GM10266 (cell line): ENCODE measurements around the gene SAC3D1.

Experiments used
- DNase-seq: peaks from one replicate; pipeline ENCODE4 v3.0.0; 2012; ENCODE audit errors: extremely low spot score
- TF ChIP-seq, protein P1 (sequence below): IDR thresholded peaks from 2 replicates; pipeline ENCODE4 v1.5.1; 2012; ENCODE audit warnings: mild to moderate bottlenecking, low read depth; ENCODE audit not compliant: control insufficient read depth, insufficient read depth; ENCODE audit errors: missing control alignments

Gene SAC3D1

DNA sequence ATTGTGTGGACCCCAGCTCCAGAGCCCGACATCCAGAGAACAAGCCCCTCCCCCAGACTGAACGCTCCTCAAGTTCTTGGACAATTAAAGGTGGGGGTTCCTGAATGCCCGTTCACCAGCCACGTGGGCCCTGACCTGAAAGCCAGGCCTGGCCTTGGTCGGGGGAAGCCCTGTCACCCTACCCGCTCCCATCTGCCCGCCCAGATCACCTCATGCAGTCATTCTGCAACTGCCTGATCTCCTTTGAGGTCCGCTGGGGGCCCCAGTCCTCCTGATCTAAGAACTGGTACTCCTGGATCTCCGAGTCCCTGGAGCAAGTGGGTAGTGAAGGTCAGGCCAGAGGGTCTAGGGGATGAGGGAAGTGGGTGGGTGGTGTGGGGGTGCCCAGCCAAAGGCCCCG, 26.4 kb downstream of the SAC3D1 start:
- DNase-seq: peak; percentile 50
- TF ChIP-seq, protein P1, sequence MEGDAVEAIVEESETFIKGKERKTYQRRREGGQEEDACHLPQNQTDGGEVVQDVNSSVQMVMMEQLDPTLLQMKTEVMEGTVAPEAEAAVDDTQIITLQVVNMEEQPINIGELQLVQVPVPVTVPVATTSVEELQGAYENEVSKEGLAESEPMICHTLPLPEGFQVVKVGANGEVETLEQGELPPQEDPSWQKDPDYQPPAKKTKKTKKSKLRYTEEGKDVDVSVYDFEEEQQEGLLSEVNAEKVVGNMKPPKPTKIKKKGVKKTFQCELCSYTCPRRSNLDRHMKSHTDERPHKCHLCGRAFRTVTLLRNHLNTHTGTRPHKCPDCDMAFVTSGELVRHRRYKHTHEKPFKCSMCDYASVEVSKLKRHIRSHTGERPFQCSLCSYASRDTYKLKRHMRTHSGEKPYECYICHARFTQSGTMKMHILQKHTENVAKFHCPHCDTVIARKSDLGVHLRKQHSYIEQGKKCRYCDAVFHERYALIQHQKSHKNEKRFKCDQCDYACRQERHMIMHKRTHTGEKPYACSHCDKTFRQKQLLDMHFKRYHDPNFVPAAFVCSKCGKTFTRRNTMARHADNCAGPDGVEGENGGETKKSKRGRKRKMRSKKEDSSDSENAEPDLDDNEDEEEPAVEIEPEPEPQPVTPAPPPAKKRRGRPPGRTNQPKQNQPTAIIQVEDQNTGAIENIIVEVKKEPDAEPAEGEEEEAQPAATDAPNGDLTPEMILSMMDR: no peak

DNA sequence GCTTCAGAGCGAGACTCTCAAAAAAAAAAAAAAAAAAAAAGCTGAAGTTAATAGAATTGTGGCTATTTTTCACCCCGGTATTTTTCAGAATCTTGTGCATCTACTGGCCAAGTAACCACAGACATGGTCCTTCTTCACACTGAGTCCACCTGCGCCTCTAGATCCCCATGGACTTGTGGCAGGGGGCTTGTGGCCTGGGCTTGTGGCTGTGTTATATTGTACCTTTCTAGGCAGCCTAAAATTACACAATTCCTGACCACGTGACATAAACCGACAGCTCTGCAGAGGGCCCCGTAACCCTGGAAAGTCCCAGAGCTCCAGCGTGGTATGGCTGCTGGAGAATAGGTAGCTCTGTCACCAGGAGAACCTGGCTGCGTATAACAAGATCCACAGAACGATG, 28.2 kb downstream of the SAC3D1 start:
- TF ChIP-seq, protein P1: no peak
- no peak for DNase-seq

DNA sequence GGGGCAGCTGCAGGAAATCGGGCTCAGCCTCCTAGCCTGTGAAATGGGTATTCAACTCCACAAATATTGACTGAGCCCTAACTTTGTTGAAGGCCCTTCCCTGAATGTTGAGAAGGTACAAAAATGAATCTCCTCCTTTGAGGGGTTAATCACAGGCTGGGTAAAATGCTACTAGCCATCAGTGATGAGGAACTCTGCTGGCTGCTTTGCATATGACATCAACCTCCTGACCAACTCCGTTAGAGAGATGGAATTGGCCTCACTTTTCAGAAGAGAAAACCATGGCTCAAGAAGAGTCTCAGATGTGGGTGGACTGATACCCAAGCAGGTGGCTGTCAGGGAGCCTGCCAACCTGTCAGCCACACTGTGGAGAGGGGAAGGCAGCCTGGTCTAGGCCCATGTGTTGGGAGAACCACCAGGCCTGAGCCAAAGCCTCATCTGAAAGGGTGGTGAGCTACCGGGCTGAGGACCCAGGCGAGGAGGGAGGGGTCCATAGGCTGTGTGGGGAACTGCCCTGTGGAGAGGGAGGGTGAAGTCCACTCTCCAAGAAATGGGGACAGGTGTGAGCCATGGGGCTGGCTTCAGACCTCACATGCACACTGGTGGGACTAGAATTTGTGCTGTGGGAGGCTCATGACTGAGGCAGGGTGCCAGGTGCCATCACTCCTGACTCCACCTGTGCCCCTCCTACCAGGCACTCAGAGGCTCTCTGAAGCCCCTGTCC, 31.1 kb downstream of the SAC3D1 start:
- DNase-seq: peak; percentile 52
- TF ChIP-seq, protein P1: no peak

DNA sequence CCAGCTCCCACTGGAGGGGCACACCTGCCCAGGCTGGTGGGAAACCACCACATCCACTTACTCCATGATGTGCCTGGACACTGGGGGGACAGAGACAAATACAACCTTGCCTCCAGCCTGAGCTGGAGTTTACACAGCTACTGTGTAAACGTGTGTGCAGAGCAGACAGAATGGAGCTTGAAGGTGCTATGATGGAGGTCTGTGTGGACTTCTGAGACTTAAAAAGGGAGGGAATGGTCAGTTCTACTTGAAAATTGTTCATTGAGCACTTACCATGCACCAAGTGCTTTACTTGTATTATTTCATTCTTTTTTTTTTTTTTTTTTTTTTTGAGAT, 31.6 kb downstream of the SAC3D1 start:
- no peak for DNase-seq
- TF ChIP-seq, protein P1: no peak

DNA sequence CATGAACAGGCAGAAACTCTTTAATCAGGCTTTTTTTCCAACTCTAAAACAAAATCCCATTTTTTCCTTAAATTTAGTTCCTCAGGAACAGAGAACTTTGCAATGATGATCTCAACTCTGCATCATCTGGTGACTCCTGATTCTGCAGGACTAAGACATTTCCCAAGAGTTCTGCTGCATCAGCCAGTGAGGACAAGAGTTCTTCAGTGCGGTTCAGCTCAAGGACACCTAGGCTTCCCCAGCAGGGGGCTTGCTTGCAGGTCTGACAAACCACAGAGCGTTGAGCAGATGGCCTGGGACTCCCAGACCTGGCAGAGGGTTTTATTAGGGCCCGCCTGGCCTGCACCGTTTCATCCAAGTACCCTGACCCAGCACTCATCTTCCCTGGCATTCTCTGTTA, 36.4 kb downstream of the SAC3D1 start:
- TF ChIP-seq, protein P1: no peak
- no peak for DNase-seq

DNA sequence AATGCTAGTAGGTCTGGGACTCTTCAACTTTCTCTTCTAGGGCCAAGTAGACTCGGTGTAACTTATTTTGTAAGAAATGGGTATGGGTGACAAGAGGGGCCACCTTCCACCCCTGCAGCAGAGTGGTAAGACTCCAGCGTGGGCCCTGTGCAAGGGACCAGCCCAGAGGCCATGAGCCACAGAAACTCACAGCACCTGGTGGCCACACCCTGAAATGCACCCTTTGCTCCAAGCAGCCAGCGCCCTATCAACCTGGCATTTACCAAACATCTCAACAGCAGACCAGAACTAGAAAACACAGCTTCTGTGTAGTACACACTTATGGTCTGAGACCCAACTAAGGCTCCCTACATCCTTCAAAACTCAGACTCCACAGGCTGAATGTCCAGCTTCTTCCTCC, 37.1 kb downstream of the SAC3D1 start:
- TF ChIP-seq, protein P1: peak; percentile 64
- peak; percentile 63 for DNase-seq

DNA sequence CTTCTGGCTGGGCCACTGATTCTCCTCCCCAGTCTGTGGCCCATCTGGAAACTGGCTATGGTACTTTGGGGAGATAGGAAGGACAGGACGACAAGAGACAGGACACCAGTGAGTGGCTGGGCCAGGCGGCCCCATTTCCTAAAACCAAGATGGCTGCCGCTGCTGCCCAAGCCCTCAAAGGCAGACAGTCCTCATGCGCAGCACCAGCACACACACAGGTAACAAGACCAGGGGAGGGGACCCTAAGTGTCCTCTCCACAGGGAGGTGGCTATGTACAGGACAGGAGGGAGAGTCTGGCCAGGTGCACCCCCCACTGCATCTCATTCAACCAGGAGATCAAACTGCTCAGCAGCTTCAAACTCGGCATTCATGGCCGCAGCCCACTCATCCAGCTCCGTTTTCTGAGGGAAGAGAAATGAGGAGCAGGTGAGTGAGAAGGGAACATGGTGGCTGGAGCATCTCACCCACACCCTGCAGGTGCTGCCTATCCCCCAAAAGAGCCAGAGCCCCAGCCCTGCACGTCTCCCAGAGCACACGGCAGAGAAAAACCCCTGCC, 37.9 kb downstream of the SAC3D1 start:
- DNase-seq: no peak

More for the DNA sequence above, 37.9 kb downstream of the SAC3D1 start:
- TF ChIP-seq, protein P1: no peak
